Kidney tubule cell (primary cell): ENCODE results near the gene MFN2.
A peak's percentile ranks its signal among the peaks of the same experiment; 100 is the strongest.

Source experiments
- DNase-seq: peaks from one replicate; pipeline ENCODE4 v3.0.0-alpha.2; 2018; ENCODE audit warnings: low spot score

Gene MFN2

GRCh38 chr1:12049616-12050015 is 69.4 kb downstream of the MFN2 start:
- no peak for DNase-seq

GRCh38 chr1:12051361-12051760 is 71.1 kb downstream of the MFN2 start:
- no peak for DNase-seq

- DNase-seq, result peak; percentile 88
These were observed 71.8 kb downstream of the MFN2 start for GRCh38 chr1:12052008-12052573.

GRCh38 chr1:12052997-12053686 is 72.9 kb downstream of the MFN2 start:
- DNase-seq, result no peak

- peak; percentile 9 for DNase-seq
These were observed 73.7 kb downstream of the MFN2 start for GRCh38 chr1:12053752-12054548.

- DNase-seq, result no peak
These were observed 75.0 kb downstream of the MFN2 start for GRCh38 chr1:12055259-12055658.

GRCh38 chr1:12056331-12056841 is 76.1 kb downstream of the MFN2 start:
- DNase-seq, result peak; percentile 62

GRCh38 chr1:12057382-12057781 is 77.1 kb downstream of the MFN2 start:
- DNase-seq, result peak; percentile 59

- no peak for DNase-seq
These were observed 77.9 kb downstream of the MFN2 start for GRCh38 chr1:12057940-12058687.

GRCh38 chr1:12059226-12059625 is 79.0 kb downstream of the MFN2 start:
- no peak for DNase-seq

GRCh38 chr1:12059722-12060464 is 79.6 kb downstream of the MFN2 start:
- no peak for DNase-seq

- DNase-seq, result no peak
These were observed 80.3 kb downstream of the MFN2 start for GRCh38 chr1:12060500-12060899.
